WTC11 (cell line): ENCODE data around the gene GUCY1A2. TPM values are rescaled to one million over a fixed set of nuclear protein-coding genes. Genes with fewer than 3 reads are reported as not detected.

Experiments
- ATAC-seq: fragments of 200-7000 bp; cut with Tn5 transposase; 2 replicates; pipeline ENCODE4 v1.10.0; 2021; ENCODE audit warnings: mild to moderate bottlenecking, moderate library complexity
- CTCF ChIA-PET: fragments of 300-600 bp; sonication (Branson Sonifier 250); formaldehyde crosslinking; loops from one replicate; lab custom pipeline; 2021; ENCODE audit warnings: antibody characterized with exemption; lab: Charles Lee
- POLR2A ChIA-PET: fragments of 350-600 bp; sonication (Branson Sonifier 250); formaldehyde crosslinking; loops from one replicate; lab custom pipeline; 2021; ENCODE audit warnings: antibody characterized with exemption; lab: Charles Lee
- DNase-seq: peaks from one replicate; pipeline ENCODE4 v3.0.0; 2021; ENCODE audit warnings: low spot score
- H3K27ac Mint-ChIP-seq: 2 replicates; pipeline ENCODE4 v1.8.0; 2021; ENCODE audit warnings: mixed read lengths
- H3K27me3 Mint-ChIP-seq: 2 replicates; pipeline ENCODE4 v1.8.0; 2021; ENCODE audit warnings: low read depth, mild to moderate bottlenecking, moderate library complexity, mixed read lengths
- H3K36me3 Mint-ChIP-seq: 2 replicates; pipeline ENCODE4 v1.8.0; 2021; ENCODE audit warnings: mixed read lengths
- H3K4me1 Mint-ChIP-seq: 2 replicates; pipeline ENCODE4 v1.8.0; 2022; ENCODE audit warnings: mixed read lengths
- H3K4me3 Mint-ChIP-seq: 2 replicates; pipeline ENCODE4 v1.8.0; 2021; ENCODE audit warnings: mild to moderate bottlenecking, moderate library complexity, mixed read lengths
- H3K9me3 Mint-ChIP-seq: 2 replicates; pipeline ENCODE4 v1.8.0; 2021; ENCODE audit warnings: mixed read lengths
- ATF1 ChIP-seq: sonication (generic); formaldehyde crosslinking; IDR thresholded peaks from 2 replicates; pipeline ENCODE4 v1.8.1; 2023; ENCODE audit warnings: mild to moderate bottlenecking, moderate library complexity, missing genetic modification reagents
- GABPB1 ChIP-seq: sonication (generic); formaldehyde crosslinking; IDR thresholded peaks from 2 replicates; pipeline ENCODE4 v1.8.1; 2023; ENCODE audit warnings: mild to moderate bottlenecking, missing genetic modification reagents
- GTF2I ChIP-seq: fragments of 250-450 bp; sonication (Bioruptor Pico); conservative IDR thresholded peaks from 2 replicates; pipeline ENCODE4 v1.4.0; 2021; ENCODE audit warnings: mild to moderate bottlenecking
- JUN ChIP-seq: sonication (generic); formaldehyde crosslinking; IDR thresholded peaks from 2 replicates; pipeline ENCODE4 v1.8.0; 2023; ENCODE audit warnings: mild to moderate bottlenecking, missing genetic modification reagents
- RORB ChIP-seq: fragments of 250-450 bp; sonication (Bioruptor Pico); IDR thresholded peaks from 2 replicates; pipeline ENCODE4 v1.9.0; 2021; ENCODE audit warnings: mild to moderate bottlenecking
- ZBTB21 ChIP-seq: sonication (generic); formaldehyde crosslinking; IDR thresholded peaks from 2 replicates; pipeline ENCODE4 v1.8.1; 2023; ENCODE audit warnings: mild to moderate bottlenecking, missing genetic modification reagents, borderline replicate concordance
- ZNF121 ChIP-seq: sonication (generic); formaldehyde crosslinking; IDR thresholded peaks from 2 replicates; pipeline ENCODE4 v1.8.0; 2023; ENCODE audit warnings: missing genetic modification reagents
- ZNF416 ChIP-seq: fragments of 250-450 bp; sonication (Bioruptor Pico); IDR thresholded peaks from 2 replicates; pipeline ENCODE4 v1.9.0; 2021; ENCODE audit warnings: mild to moderate bottlenecking, inconsistent platforms
- total RNA-seq: library from RNA; stranded (reverse); gene quantifications from 3 replicates; pipeline ENCODE4 v1.2.3, GENCODE V29; 2021
- TF ChIP-seq, protein P1 (sequence below): sonication (generic); formaldehyde crosslinking; IDR thresholded peaks from 2 replicates; pipeline ENCODE4 v1.8.1; 2023; ENCODE audit warnings: mild to moderate bottlenecking, missing genetic modification reagents, borderline replicate concordance
- TF ChIP-seq, protein P2 (sequence below): sonication (generic); formaldehyde crosslinking; IDR thresholded peaks from 2 replicates; pipeline ENCODE4 v1.8.1; 2022; ENCODE audit warnings: low read depth, missing genetic modification reagents, borderline replicate concordance
- TF ChIP-seq, protein P3 (sequence below): fragments of 250-450 bp; sonication (Bioruptor Pico); IDR thresholded peaks from 2 replicates; pipeline ENCODE4 v1.9.0; 2021; ENCODE audit warnings: moderate library complexity, mild to moderate bottlenecking, inconsistent platforms, borderline replicate concordance
- TF ChIP-seq, protein P4 (sequence below): fragments of 250-450 bp; sonication (Bioruptor Pico); IDR thresholded peaks from 2 replicates; pipeline ENCODE4 v1.9.0; 2021; ENCODE audit warnings: mild to moderate bottlenecking
- TF ChIP-seq, protein P5 (sequence below): sonication (generic); formaldehyde crosslinking; IDR thresholded peaks from 2 replicates; pipeline ENCODE4 v1.8.1; 2023; ENCODE audit warnings: mild to moderate bottlenecking, missing genetic modification reagents
- TF ChIP-seq, protein P6 (sequence below): sonication (generic); formaldehyde crosslinking; IDR thresholded peaks from 2 replicates; pipeline ENCODE4 v1.8.1; 2023; ENCODE audit warnings: mild to moderate bottlenecking, missing genetic modification reagents, moderate library complexity
- TF ChIP-seq, protein P7 (sequence below): sonication (generic); formaldehyde crosslinking; IDR thresholded peaks from 2 replicates; pipeline ENCODE4 v1.8.1; 2023; ENCODE audit warnings: mild to moderate bottlenecking, missing genetic modification reagents, moderate library complexity

Gene GUCY1A2
- total RNA-seq, 1 experiment from 2014 or later = 0.90 TPM

DNA sequence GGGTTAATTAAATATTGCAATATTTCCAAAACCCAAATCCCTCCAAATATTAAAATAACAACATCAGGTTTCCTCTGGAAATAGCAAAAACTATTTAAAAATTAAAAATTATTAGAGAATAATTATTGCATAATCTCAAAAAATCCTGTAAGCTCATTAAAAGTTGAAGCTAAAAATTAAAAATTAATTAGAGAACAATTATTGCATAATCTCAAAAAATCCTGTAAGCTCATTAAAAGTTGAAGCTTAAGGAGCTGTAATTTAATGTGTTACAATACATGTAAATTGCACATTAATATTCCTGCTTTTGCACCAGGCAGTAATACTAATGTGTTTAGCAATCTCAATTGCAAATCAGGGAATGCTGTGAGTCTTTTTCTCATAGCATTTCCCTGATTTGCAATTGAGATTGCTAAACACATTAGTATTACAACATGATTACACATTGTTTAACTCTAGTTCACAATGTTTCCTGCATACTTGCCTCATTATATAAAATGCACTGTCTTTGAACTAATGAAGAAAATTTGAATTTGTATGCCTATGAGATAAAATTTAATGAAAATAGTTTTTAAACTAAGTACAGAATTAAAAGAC is 247.7 kb downstream of the GUCY1A2 start (continued):
- TF ChIP-seq, protein P1, sequence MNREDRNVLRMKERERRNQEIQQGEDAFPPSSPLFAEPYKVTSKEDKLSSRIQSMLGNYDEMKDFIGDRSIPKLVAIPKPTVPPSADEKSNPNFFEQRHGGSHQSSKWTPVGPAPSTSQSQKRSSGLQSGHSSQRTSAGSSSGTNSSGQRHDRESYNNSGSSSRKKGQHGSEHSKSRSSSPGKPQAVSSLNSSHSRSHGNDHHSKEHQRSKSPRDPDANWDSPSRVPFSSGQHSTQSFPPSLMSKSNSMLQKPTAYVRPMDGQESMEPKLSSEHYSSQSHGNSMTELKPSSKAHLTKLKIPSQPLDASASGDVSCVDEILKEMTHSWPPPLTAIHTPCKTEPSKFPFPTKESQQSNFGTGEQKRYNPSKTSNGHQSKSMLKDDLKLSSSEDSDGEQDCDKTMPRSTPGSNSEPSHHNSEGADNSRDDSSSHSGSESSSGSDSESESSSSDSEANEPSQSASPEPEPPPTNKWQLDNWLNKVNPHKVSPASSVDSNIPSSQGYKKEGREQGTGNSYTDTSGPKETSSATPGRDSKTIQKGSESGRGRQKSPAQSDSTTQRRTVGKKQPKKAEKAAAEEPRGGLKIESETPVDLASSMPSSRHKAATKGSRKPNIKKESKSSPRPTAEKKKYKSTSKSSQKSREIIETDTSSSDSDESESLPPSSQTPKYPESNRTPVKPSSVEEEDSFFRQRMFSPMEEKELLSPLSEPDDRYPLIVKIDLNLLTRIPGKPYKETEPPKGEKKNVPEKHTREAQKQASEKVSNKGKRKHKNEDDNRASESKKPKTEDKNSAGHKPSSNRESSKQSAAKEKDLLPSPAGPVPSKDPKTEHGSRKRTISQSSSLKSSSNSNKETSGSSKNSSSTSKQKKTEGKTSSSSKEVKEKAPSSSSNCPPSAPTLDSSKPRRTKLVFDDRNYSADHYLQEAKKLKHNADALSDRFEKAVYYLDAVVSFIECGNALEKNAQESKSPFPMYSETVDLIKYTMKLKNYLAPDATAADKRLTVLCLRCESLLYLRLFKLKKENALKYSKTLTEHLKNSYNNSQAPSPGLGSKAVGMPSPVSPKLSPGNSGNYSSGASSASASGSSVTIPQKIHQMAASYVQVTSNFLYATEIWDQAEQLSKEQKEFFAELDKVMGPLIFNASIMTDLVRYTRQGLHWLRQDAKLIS = no peak
- TF ChIP-seq GABPB1 (CRISPR knock-in tag) (no peak), ZBTB21 (no peak), ATF1 (CRISPR knock-in tag) (no peak), ZNF121 (CRISPR knock-in tag) (no peak)
- TF ChIP-seq, protein P2, sequence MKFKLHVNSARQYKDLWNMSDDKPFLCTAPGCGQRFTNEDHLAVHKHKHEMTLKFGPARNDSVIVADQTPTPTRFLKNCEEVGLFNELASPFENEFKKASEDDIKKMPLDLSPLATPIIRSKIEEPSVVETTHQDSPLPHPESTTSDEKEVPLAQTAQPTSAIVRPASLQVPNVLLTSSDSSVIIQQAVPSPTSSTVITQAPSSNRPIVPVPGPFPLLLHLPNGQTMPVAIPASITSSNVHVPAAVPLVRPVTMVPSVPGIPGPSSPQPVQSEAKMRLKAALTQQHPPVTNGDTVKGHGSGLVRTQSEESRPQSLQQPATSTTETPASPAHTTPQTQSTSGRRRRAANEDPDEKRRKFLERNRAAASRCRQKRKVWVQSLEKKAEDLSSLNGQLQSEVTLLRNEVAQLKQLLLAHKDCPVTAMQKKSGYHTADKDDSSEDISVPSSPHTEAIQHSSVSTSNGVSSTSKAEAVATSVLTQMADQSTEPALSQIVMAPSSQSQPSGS (CRISPR knock-in tag) = no peak

DNA sequence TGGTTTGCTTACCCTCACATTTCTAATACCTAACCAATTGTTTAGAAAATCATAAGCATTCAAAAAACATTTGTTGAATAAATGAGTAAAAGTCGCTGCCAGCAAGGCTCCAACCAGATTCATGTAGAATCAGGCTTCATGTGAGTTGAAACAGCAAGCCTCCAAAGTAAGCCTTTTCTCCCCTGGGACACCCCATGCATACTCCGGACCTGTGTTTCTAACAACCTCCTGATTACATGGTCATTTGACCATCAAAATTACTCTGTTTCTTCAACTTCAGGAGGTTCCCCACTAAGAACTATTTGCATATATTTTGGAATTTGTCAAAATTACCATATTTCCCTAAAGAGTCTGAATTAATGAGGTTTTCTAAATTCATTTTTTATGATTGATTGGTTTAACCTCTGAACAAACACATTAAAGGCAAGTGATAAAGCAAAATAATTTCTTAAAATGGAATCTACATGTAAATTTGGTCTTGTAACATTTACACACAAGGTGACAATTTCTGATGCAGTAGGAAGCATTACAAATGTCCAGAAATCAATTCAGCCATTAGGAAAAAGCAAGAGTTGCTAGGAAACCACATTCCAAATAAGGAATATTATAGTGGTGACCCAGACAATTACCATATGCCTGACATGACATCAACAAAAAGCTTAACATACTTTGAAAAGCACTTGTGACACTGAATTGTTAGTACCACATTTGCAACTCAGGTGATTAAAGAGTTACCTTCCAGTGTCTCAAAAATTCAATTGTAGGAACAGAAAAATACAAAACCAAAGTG is 252.6 kb downstream of the GUCY1A2 start:
- Mint-ChIP-seq H3K36me3 (no peaks in the 10 kb centered on the region), H3K4me1 (peaks cover 12% of the 10 kb centered on the region), H3K9me3 (no peaks in the 10 kb centered on the region), H3K4me3 (no peak overlapping the region)
- DNase-seq = no peak
- TF ChIP-seq GTF2I (CRISPR knock-in tag) (no peak), RORB (CRISPR knock-in tag) (no peak)
- TF ChIP-seq, protein P3, sequence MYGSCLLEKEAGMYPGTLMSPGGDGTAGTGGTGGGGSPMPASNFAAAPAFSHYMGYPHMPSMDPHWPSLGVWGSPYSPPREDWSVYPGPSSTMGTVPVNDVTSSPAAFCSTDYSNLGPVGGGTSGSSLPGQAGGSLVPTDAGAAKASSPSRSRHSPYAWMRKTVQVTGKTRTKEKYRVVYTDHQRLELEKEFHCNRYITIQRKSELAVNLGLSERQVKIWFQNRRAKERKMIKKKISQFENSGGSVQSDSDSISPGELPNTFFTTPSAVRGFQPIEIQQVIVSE = no peak
- TF ChIP-seq, protein P4, sequence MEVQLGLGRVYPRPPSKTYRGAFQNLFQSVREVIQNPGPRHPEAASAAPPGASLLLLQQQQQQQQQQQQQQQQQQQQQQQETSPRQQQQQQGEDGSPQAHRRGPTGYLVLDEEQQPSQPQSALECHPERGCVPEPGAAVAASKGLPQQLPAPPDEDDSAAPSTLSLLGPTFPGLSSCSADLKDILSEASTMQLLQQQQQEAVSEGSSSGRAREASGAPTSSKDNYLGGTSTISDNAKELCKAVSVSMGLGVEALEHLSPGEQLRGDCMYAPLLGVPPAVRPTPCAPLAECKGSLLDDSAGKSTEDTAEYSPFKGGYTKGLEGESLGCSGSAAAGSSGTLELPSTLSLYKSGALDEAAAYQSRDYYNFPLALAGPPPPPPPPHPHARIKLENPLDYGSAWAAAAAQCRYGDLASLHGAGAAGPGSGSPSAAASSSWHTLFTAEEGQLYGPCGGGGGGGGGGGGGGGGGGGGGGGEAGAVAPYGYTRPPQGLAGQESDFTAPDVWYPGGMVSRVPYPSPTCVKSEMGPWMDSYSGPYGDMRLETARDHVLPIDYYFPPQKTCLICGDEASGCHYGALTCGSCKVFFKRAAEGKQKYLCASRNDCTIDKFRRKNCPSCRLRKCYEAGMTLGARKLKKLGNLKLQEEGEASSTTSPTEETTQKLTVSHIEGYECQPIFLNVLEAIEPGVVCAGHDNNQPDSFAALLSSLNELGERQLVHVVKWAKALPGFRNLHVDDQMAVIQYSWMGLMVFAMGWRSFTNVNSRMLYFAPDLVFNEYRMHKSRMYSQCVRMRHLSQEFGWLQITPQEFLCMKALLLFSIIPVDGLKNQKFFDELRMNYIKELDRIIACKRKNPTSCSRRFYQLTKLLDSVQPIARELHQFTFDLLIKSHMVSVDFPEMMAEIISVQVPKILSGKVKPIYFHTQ (CRISPR knock-in tag) = no peak
- TF ChIP-seq, protein P5, sequence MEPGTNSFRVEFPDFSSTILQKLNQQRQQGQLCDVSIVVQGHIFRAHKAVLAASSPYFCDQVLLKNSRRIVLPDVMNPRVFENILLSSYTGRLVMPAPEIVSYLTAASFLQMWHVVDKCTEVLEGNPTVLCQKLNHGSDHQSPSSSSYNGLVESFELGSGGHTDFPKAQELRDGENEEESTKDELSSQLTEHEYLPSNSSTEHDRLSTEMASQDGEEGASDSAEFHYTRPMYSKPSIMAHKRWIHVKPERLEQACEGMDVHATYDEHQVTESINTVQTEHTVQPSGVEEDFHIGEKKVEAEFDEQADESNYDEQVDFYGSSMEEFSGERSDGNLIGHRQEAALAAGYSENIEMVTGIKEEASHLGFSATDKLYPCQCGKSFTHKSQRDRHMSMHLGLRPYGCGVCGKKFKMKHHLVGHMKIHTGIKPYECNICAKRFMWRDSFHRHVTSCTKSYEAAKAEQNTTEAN = no peak
- TF ChIP-seq, all 79 proteins: peak for 0
- ChIA-PET CTCF (no interaction called here), POLR2A (no interaction called here)
- ATAC-seq = peak; percentile 52; the same call in 1 of the 2 replicates
- Mint-ChIP-seq H3K27ac (peak overlapping the region; percentile 54), H3K27me3 (no peaks in the 10 kb centered on the region)

DNA sequence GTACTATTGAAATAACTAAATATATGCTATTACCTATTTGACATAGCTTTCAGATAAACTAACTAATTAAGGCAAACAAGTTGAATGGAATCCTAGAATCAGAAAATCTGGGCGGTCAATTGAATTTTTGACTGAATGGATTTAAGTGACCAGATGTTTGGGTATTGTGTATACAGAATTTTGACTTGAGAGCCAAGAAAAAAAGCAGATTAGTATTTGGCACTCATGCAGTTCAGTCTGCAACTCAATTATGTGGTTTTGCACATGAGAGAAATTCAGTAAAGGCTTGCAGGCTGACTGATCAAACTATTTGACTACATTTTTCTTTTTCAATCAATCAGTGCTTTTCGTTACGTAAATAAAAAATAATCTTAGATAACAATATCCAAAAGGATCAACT is 254.8 kb downstream of the GUCY1A2 start:
- 0 out of 2 replicates have a peak, but pooled peaks cover 2% of the 10 kb centered on the region for H3K9me3 Mint-ChIP-seq
- H3K36me3 Mint-ChIP-seq = no peaks in the 10 kb centered on the region
- TF ChIP-seq, protein P6, sequence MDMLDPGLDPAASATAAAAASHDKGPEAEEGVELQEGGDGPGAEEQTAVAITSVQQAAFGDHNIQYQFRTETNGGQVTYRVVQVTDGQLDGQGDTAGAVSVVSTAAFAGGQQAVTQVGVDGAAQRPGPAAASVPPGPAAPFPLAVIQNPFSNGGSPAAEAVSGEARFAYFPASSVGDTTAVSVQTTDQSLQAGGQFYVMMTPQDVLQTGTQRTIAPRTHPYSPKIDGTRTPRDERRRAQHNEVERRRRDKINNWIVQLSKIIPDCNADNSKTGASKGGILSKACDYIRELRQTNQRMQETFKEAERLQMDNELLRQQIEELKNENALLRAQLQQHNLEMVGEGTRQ (CRISPR knock-in tag) = no peak
- TF ChIP-seq, protein P7, sequence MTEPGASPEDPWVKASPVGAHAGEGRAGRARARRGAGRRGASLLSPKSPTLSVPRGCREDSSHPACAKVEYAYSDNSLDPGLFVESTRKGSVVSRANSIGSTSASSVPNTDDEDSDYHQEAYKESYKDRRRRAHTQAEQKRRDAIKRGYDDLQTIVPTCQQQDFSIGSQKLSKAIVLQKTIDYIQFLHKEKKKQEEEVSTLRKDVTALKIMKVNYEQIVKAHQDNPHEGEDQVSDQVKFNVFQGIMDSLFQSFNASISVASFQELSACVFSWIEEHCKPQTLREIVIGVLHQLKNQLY (CRISPR knock-in tag) = no peak
- no peak for TF ChIP-seq ZNF416 (CRISPR knock-in tag)
- no peak for TF ChIP-seq JUN (CRISPR knock-in tag)
- peaks cover 16% of the 10 kb centered on the region for H3K4me1 Mint-ChIP-seq
- DNase-seq = no peak
- no peak overlapping the region for H3K4me3 Mint-ChIP-seq
- no peak overlapping the region for H3K27ac Mint-ChIP-seq
- POLR2A ChIA-PET = no interaction called here
- CTCF ChIA-PET = no interaction called here
- no peak for ATAC-seq
- no peaks in the 10 kb centered on the region for H3K27me3 Mint-ChIP-seq
